ENCODE results near the gene PIK3CB. TPM values are rescaled to one million over a fixed set of nuclear protein-coding genes. Genes with fewer than 3 reads are reported as not detected.
"Not testable (repeated sequence)": the region's sequence is repeated elsewhere in the genome, so short reads cannot be mapped to it uniquely, and the experiment has no call there.

PIK3CB gene
- total RNA-seq, 4 donors from 2014 or later = 20.3 to 46.4 (median 37.3) TPM

- Histone ChIP-seq H3K4me1 (no peaks in the 10 kb centered on the region), H3K27me3 (no peaks in the 10 kb centered on the region), H3K27ac (no peak overlapping the region), H3K9me3 (no peaks in the 10 kb centered on the region), H3K36me3 (peaks cover 0 to 31% of the 10 kb centered on the region in 2 donors), H3K4me3 (no peak overlapping the region)
- ATAC-seq = no peak
- no peak for TF ChIP-seq EP300 (IDR thresholded peaks at IDR 0.05)
- no peak for TF ChIP-seq POLR2AphosphoS5 (IDR thresholded peaks at IDR 0.05)
- TF ChIP-seq, protein P1, sequence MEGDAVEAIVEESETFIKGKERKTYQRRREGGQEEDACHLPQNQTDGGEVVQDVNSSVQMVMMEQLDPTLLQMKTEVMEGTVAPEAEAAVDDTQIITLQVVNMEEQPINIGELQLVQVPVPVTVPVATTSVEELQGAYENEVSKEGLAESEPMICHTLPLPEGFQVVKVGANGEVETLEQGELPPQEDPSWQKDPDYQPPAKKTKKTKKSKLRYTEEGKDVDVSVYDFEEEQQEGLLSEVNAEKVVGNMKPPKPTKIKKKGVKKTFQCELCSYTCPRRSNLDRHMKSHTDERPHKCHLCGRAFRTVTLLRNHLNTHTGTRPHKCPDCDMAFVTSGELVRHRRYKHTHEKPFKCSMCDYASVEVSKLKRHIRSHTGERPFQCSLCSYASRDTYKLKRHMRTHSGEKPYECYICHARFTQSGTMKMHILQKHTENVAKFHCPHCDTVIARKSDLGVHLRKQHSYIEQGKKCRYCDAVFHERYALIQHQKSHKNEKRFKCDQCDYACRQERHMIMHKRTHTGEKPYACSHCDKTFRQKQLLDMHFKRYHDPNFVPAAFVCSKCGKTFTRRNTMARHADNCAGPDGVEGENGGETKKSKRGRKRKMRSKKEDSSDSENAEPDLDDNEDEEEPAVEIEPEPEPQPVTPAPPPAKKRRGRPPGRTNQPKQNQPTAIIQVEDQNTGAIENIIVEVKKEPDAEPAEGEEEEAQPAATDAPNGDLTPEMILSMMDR (IDR thresholded peaks at IDR 0.05) = no peak
- TF ChIP-seq POLR2A (IDR thresholded peaks at IDR 0.05) = no peak
- 90 to 97% methylated on average over 3 to 5 of the region's 5 CpGs for WGBS, 2 donors (ENCODE audit: low coverage in 1 of 2)
These were observed 107.6 kb downstream of the PIK3CB start for GRCh38 chr3:138726946-138727730.

- H3K4me3 ChIP-seq, H3K27ac ChIP-seq, H3K4me1 ChIP-seq, H3K27me3 ChIP-seq, H3K9me3 ChIP-seq, ATAC-seq: not testable (repeated sequence)
- peaks cover 0 to 22% of the 10 kb centered on the region in 2 donors for H3K36me3 ChIP-seq
- 71 to 89% methylated on average over 1 to 2 of the region's 2 CpGs for WGBS, 2 donors (ENCODE audit: low coverage in 1 of 2)
These were observed 108.7 kb downstream of the PIK3CB start for GRCh38 chr3:138726042-138726441.

DNA sequence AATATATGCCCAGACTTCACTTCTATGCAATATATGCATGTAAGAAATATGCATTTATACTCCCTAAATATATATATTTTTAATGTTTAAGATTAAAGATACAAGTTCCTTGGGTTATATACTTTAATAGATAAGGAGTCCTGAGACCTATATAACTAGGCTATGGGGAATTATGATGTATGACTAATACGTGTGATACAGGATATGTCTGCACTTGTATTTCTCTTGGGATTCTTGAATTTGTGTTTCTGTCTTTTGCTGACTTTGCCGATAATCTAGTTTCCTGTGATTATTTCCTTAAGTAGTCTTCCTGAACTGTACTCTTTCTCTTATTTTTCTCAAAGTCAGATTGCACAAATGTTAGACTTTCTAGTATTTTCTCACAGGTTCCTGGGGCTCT, 109.6 kb downstream of the PIK3CB start:
- Histone ChIP-seq H3K9me3 (no peaks in the 10 kb centered on the region), H3K36me3 (peaks cover 0 to 21% of the 10 kb centered on the region in 2 donors), H3K4me1 (no peaks in the 10 kb centered on the region), H3K27me3 (no peaks in the 10 kb centered on the region), H3K4me3 (no peak overlapping the region), H3K27ac (no peak overlapping the region)
- WGBS, 2 donors (ENCODE audit: low coverage in 1 of 2) = 45 to 59% methylated on average over 2 of the region's 2 CpGs
- TF ChIP-seq, protein P1 (IDR thresholded peaks at IDR 0.05) = no peak
- TF ChIP-seq POLR2A (IDR thresholded peaks at IDR 0.05) (no peak), EP300 (IDR thresholded peaks at IDR 0.05) (no peak), POLR2AphosphoS5 (IDR thresholded peaks at IDR 0.05) (no peak)
- ATAC-seq = no peak

- H3K9me3 ChIP-seq = no peaks in the 10 kb centered on the region
- H3K27me3 ChIP-seq = no peaks in the 10 kb centered on the region
- peaks cover 0 to 21% of the 10 kb centered on the region in 2 donors for H3K36me3 ChIP-seq
- WGBS, 2 donors (ENCODE audit: low coverage in 1 of 2) = 60 to 75% methylated on average over 3 to 6 of the region's 6 CpGs
- H3K4me1 ChIP-seq = no peaks in the 10 kb centered on the region
- TF ChIP-seq POLR2AphosphoS5 (IDR thresholded peaks at IDR 0.05) (no peak), POLR2A (IDR thresholded peaks at IDR 0.05) (no peak), EP300 (IDR thresholded peaks at IDR 0.05) (no peak)
- TF ChIP-seq, protein P1 (IDR thresholded peaks at IDR 0.05) = no peak
- H3K4me3 ChIP-seq = no peak overlapping the region
- no peak overlapping the region for H3K27ac ChIP-seq
- no peak for ATAC-seq
These were observed 110.3 kb downstream of the PIK3CB start for GRCh38 chr3:138724443-138724842.

DNA sequence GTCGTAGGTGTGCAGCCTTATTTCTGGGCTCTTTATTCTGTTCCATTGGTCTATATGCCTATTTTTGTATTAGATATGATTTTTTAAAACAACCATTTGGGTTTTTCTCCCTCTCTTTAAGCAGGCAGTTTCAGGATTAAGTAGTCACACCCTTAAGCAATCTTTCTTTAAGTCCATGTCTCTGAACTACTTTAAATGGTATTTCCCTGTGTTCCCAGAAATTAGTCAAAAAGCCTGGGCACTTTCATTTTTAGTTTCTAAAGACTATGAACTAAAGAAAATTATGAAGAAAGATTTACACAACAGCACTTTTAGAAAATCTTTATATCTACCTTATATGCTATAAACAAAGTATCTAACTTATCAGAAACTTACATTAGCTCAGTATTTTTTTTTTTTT, 115.9 kb downstream of the PIK3CB start:
- TF ChIP-seq, protein P1 (IDR thresholded peaks at IDR 0.05) = no peak
- TF ChIP-seq POLR2A (IDR thresholded peaks at IDR 0.05) = no peak
- no peak for TF ChIP-seq EP300 (IDR thresholded peaks at IDR 0.05)
- TF ChIP-seq POLR2AphosphoS5 (IDR thresholded peaks at IDR 0.05) = no peak
- WGBS, 2 donors (ENCODE audit: low coverage in 1 of 2) = 100% methylated on average over 1 of the region's 1 CpG
- H3K4me1 ChIP-seq = no peaks in the 10 kb centered on the region
- no peak for ATAC-seq
- H3K27me3 ChIP-seq = no peaks in the 10 kb centered on the region
- H3K27ac ChIP-seq = no peak overlapping the region
- no peaks in the 10 kb centered on the region for H3K9me3 ChIP-seq
- no peak overlapping the region for H3K4me3 ChIP-seq
- peaks cover 0 to 14% of the 10 kb centered on the region in 2 donors for H3K36me3 ChIP-seq
